Calu3 (cell line): ENCODE data around the gene IGFBP1. TPM values are rescaled to one million over a fixed set of nuclear protein-coding genes. Genes with fewer than 3 reads are reported as not detected.

Experiments used
- BruUV-seq: library from RNA; stranded (reverse); fragments of 400-500 nt; replicated peaks from 2 replicates; lab custom pipeline; 2021; lab: Mats Ljungman, UMichigan
- CTCF ChIA-PET: fragments of 300-600 bp; sonication (Branson Sonifier 250); formaldehyde crosslinking; loops from one replicate; lab custom pipeline; 2022; ENCODE audit warnings: antibody characterized with exemption; lab: Charles Lee
- DNase-seq: peaks from one replicate; pipeline ENCODE4 v3.0.0; 2022
- H3K27ac Mint-ChIP-seq: one replicate; pipeline ENCODE4 v1.8.0; 2022; ENCODE audit warnings: mixed read lengths; ENCODE audit not compliant: unreplicated experiment
- H3K27me3 Mint-ChIP-seq: one replicate; pipeline ENCODE4 v1.8.0; 2022; ENCODE audit warnings: mixed read lengths; ENCODE audit not compliant: unreplicated experiment
- H3K36me3 Mint-ChIP-seq: one replicate; pipeline ENCODE4 v1.8.0; 2022; ENCODE audit warnings: mild to moderate bottlenecking, moderate library complexity, mixed read lengths; ENCODE audit not compliant: insufficient read depth, unreplicated experiment
- H3K4me1 Mint-ChIP-seq: one replicate; pipeline ENCODE4 v1.8.0; 2022; ENCODE audit warnings: mild to moderate bottlenecking, low read depth, mixed read lengths; ENCODE audit not compliant: unreplicated experiment
- H3K4me3 Mint-ChIP-seq: one replicate; pipeline ENCODE4 v1.8.0; 2022; ENCODE audit warnings: mild to moderate bottlenecking, low read depth, moderate library complexity, mixed read lengths; ENCODE audit not compliant: unreplicated experiment
- H3K9me3 Mint-ChIP-seq: one replicate; pipeline ENCODE4 v1.8.0; 2022; ENCODE audit warnings: low read depth, mixed read lengths; ENCODE audit not compliant: unreplicated experiment
- CTCF ChIP-seq: fragments of 200-600 bp; IDR thresholded peaks from one replicate; pipeline ENCODE4 v1.8.0; 2022; ENCODE audit warnings: antibody characterized with exemption; ENCODE audit not compliant: unreplicated experiment
- intact Hi-C: fragments of 100-400 bp; cut with micrococcal nuclease; formaldehyde crosslinking; loops from one replicate; pipeline ENCODE4 v1.10.0; 2022; ENCODE audit not compliant: unreplicated experiment
- total RNA-seq: library from RNA; stranded (reverse); gene quantifications from 2 replicates; pipeline ENCODE4 v1.2.3, GENCODE V29; 2022

Gene IGFBP1
- total RNA-seq, 1 experiment from 2014 or later: 6.1 TPM

- Mint-ChIP-seq H3K27ac (peak overlapping the region; percentile 84), H3K4me3 (peak overlapping the region; percentile 99), H3K4me1 (peaks cover 50% of the 10 kb centered on the region), H3K27me3 (no peaks in the 10 kb centered on the region), H3K9me3 (no peaks in the 10 kb centered on the region), H3K36me3 (peaks cover 82% of the 10 kb centered on the region)
- no peak for DNase-seq
- BruUV-seq: no TSS peak
- TF ChIP-seq CTCF: no peak
- CTCF ChIA-PET: interaction anchor here (0.6 to 5.1 kb wide), 7 partner anchors 13 to 366 kb away, joined by 3 to 47 read pairs (median 5); partner anchors contain the start of gene IGFBP1
- intact Hi-C loops: loop anchor here (1.0 to 10.0 kb wide), 8 partner anchors 29 to 1335 kb away; no protein-coding TSS in a partner anchor
These were observed 31.7 kb downstream of the IGFBP1 start for GRCh38 chr7:45919993-45920459.

GRCh38 chr7:45920502-45921380 lies 32.5 kb downstream of the IGFBP1 start, which contains the start of gene IGFBP3:
Gene IGFBP3 (minus strand): TSS chr7:45921272. CDS start chr7:45921140, 132 bp downstream.
- DNase-seq: peak; percentile 84
- no TSS peak for BruUV-seq
- H3K27ac Mint-ChIP-seq: peak within 1 kb of the TSS; percentile 84

GRCh38 chr7:45921381-45921698 lies 33.1 kb downstream of the IGFBP1 start:
- H3K9me3 Mint-ChIP-seq: no peaks in the 10 kb centered on the region
- peak overlapping the region; percentile 99 for H3K4me3 Mint-ChIP-seq
- H3K27me3 Mint-ChIP-seq: no peaks in the 10 kb centered on the region
- intact Hi-C loops: loop anchor here (5.0 kb wide), 4 partner anchors 231 to 1181 kb away; no protein-coding TSS in a partner anchor
- DNase-seq: no peak
- peaks cover 70% of the 10 kb centered on the region for H3K36me3 Mint-ChIP-seq
- peak overlapping the region; percentile 26 for H3K27ac Mint-ChIP-seq
- peaks cover 52% of the 10 kb centered on the region for H3K4me1 Mint-ChIP-seq
- CTCF ChIA-PET: interaction anchor here (0.6 to 5.1 kb wide), 17 partner anchors 30 to 1345 kb away, joined by 3 to 47 read pairs (median 4); partner anchors contain the start of gene IGFBP1
- BruUV-seq: no TSS peak
- TF ChIP-seq CTCF: no peak

More at GRCh38 chr7:45920502-45921380, 32.5 kb downstream of the IGFBP1 start, which contains the start of gene IGFBP3:
- no peak for TF ChIP-seq CTCF
- CTCF ChIA-PET: interaction anchor here (0.5 to 5.1 kb wide), 18 partner anchors 13 to 1878 kb away, joined by 3 to 47 read pairs (median 4); partner anchors contain the start of gene IGFBP1
- peak within 1 kb of the TSS; percentile 99 for H3K4me3 Mint-ChIP-seq
- H3K4me1 Mint-ChIP-seq: peaks cover 52% of the 10 kb centered on the region
- peaks cover 76% of the 10 kb centered on the region for H3K36me3 Mint-ChIP-seq
- H3K9me3 Mint-ChIP-seq: no peaks in the 10 kb centered on the region
- H3K27me3 Mint-ChIP-seq: no peaks in the 10 kb centered on the region
- intact Hi-C loops: loop anchor here (1.0 to 5.0 kb wide), 6 partner anchors 29 to 1182 kb away; no protein-coding TSS in a partner anchor
